ENCODE measurements around the gene MOB3A.

The MOB3A gene

DNA sequence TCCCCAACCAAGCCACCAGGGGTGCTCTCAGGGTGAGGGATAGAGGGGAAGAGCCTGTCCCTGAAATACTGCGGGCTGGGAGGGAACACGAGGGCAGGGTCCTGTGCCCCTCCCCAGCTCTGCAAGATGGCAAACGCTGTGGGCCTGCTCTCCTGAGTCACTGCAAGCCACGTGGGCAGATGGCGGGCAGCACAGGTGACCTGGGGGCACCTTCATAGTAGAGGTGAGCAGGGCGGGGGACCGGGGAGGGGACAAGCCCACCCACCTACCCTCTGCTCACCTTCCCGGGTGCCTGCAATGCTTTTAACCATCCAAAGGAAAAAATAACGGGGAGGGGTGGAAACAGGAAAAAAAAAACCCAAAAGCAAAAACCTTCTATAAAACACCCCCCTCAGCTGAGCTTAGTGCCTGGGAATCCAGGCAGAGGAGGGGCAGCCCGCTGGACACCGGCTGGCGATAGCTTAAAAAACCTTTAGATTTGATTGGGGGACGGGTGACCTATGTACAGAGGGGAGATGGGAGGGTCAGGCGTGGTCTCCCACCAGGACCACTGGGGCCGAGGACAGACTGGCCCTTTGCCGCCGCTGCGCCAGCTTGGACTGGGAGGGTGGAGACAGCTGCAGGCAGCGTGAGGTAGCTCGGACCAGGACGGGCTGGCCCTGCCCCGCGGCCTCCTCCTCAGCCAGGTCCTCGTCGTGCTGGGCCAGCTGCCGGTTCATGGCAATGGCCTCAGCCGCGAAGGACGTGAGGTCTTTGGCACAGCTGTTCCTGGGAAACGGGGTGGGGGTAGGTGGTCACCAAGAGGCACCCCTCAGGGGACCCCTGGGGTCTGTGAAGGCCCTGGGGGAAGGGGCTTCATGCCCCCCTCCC lies 56.8 kb downstream of the MOB3A start:
- no peak for TF ChIP-seq ZFX (IDR thresholded peaks at IDR 0.05; ENCODE audit: borderline replicate concordance)
- TF ChIP-seq, protein P1, sequence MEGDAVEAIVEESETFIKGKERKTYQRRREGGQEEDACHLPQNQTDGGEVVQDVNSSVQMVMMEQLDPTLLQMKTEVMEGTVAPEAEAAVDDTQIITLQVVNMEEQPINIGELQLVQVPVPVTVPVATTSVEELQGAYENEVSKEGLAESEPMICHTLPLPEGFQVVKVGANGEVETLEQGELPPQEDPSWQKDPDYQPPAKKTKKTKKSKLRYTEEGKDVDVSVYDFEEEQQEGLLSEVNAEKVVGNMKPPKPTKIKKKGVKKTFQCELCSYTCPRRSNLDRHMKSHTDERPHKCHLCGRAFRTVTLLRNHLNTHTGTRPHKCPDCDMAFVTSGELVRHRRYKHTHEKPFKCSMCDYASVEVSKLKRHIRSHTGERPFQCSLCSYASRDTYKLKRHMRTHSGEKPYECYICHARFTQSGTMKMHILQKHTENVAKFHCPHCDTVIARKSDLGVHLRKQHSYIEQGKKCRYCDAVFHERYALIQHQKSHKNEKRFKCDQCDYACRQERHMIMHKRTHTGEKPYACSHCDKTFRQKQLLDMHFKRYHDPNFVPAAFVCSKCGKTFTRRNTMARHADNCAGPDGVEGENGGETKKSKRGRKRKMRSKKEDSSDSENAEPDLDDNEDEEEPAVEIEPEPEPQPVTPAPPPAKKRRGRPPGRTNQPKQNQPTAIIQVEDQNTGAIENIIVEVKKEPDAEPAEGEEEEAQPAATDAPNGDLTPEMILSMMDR (IDR thresholded peaks at IDR 0.05), result no peak
- no peak overlapping the region for H3K27ac ChIP-seq

DNA sequence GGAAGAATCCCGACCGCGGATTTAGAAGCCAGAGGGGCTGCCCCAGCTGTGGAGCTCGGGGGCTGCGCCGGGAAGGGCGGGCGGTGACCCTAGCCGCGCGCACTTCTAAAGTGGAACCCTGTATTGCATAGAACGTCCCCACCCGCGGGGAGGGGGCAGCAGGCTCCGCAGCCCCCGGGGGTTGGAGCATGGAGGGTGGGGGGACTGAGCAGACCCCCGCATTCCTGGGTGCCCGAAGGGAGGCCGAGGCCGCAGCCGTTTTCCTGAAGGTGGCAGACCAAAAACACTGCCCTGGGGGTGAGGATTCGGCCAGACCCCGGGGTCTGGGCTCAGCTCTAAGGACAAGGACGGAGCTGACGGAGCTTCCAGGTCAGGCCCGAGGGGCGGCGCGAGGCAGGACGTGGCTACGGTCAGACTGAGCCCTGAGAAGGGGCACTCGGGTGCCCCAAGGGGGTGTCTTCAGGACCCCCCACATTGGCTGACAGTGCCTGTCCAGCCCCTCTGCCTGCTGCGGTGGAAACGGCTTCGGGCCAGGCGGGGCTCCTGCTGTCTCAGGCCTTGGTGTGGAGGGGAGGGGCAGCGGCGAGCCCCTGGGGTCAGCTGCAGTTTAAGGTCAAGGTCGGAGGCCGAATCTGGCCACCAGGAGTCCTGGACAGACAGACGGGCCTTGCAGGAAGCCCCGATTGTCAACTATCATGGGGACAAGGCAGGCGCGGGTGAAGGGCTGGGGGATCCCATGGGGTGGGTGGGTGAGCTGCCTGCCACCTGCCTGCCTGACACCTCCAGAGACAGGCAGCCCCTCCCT lies 57.6 kb downstream of the MOB3A start:
- TF ChIP-seq, protein P1 (IDR thresholded peaks at IDR 0.05), result no peak
- TF ChIP-seq ZFX (IDR thresholded peaks at IDR 0.05; ENCODE audit: borderline replicate concordance), result no peak

GRCh38 chr19:2037651-2038255 lies 58.4 kb downstream of the MOB3A start:
- TF ChIP-seq, protein P1 (IDR thresholded peaks at IDR 0.05), result no peak
- no peak for TF ChIP-seq ZFX (IDR thresholded peaks at IDR 0.05; ENCODE audit: borderline replicate concordance)
- H3K27ac ChIP-seq, result no peak overlapping the region

More for the DNA sequence above, 57.6 kb downstream of the MOB3A start:
- no peak overlapping the region for H3K27ac ChIP-seq

DNA sequence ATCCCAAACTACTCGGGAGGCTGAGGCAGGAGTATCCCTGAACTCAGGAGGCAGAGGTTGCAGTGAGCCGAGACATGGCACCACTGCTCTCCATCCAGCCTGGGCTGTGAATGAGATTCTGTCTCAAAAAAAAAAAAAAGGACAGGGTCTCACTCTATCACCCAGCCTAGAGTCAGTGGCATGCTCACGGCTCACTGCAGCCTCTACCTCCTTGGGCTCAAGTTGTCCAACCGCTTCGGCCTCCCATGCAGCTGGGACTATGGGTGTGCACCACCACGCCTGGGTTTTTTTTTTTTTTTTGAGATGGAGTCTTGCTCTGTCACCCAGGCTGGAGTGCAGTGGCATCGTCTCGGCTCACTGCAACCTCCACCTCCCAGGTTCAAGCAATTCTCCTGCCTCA lies 59.7 kb downstream of the MOB3A start:
- TF ChIP-seq, protein P1 (IDR thresholded peaks at IDR 0.05), result no peak
- TF ChIP-seq ZFX (IDR thresholded peaks at IDR 0.05; ENCODE audit: borderline replicate concordance), result no peak
- H3K27ac ChIP-seq, result peak overlapping the region; percentile 88

DNA sequence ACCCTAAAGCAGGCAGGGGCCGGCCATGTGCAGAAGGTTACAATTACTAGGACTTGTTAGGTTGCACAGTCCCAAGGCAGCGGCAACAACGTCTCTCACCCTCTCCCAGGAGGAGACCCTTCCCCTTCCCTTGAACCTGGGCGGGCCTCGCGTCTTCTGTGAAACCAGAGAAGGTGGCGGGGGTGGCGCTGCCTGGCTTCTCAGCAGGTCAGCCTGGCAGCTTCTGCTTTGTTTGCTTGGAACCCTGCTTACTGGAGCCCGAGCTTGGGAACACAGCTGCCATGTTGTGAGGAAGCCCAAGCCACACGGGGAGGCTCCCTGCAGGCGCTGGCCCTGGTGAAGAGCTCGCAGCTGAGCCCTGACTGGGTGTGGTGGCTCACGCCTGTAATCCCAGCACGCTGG lies 60.5 kb downstream of the MOB3A start:
- no peak for TF ChIP-seq ZFX (IDR thresholded peaks at IDR 0.05; ENCODE audit: borderline replicate concordance)
- TF ChIP-seq, protein P1 (IDR thresholded peaks at IDR 0.05), result no peak
- H3K27ac ChIP-seq, result peak overlapping the region; percentile 88

GRCh38 chr19:2034729-2035589 lies 61.2 kb downstream of the MOB3A start:
- no peak for TF ChIP-seq ZFX (IDR thresholded peaks at IDR 0.05; ENCODE audit: borderline replicate concordance)
- TF ChIP-seq, protein P1 (IDR thresholded peaks at IDR 0.05), result no peak
- peak overlapping the region; percentile 88 for H3K27ac ChIP-seq

DNA sequence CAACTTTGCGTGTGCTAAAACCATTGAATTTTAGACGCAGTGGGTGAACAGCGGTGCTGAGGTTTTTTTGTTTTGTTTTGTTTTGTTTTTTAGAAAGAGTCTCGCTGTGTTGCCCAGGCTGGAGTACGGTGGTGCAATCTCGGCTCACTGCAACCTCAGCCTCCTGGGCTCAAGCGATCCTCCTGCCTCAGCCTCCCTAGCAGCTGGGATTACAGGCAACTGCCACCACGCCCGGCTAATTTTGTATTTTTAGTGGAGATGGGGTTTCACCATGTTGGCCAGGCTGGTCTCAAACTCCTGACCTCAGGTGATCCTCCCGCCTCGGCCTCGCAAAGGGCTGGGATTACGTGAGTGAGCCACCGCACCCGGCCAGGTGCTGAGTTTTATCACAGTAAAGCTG lies 61.9 kb downstream of the MOB3A start:
- H3K27ac ChIP-seq, result peak overlapping the region; percentile 88

Data from 22Rv1 (cell line).